ENCODE measurements around the gene FAM209B. TPM values are rescaled to one million over a fixed set of nuclear protein-coding genes. Genes with fewer than 3 reads are reported as not detected.
"Not testable (repeated sequence)": the region's sequence is repeated elsewhere in the genome, so short reads cannot be mapped to it uniquely, and the experiment has no call there.

FAM209B gene, protein sequence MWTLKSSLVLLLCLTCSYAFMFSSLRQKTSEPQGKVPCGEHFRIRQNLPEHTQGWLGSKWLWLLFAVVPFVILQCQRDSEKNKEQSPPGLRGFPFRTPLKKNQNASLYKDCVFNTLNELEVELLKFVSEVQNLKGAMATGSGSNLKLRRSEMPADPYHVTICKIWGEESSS
- total RNA-seq, result not detected in 2 replicates
- polyA plus RNA-seq, result 0.26 TPM in 1 of 2 replicates, not detected in the other

DNA sequence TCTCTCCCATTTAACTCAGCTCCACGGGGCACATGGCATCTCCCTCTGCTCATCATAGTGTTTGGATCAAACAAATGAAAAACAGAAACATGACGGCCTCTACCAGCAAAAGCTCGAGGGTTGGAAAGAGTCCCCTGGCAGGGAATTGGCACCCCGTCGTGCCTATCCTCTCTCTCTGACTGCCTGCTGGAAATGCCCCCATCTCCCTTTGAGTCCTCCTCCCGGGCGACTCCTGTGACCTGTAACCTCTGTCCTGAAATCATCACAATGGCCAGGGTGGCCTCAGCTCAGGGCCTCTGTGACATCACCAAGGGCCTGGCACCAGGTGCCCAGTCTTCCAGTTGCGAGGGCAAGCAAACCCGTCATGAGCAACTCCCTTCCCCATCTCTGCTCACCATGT, at the start of gene FAM209B:
TSS of gene FAM209B (plus strand) at position 301 of the 400 bp plus-strand sequence. CDS start at position 397, 96 bp downstream.
- H3K4me1 ChIP-seq (ENCODE audit: insufficient read depth); H3K9me2 ChIP-seq (replicated peaks; ENCODE audit: insufficient read depth); H3K4me2 ChIP-seq; H4K20me1 ChIP-seq (ENCODE audit: insufficient read depth, poor library complexity, severe bottlenecking); H3K27ac ChIP-seq; H3K27me3 ChIP-seq; H3K79me2 ChIP-seq; H2AFZ ChIP-seq; H3K36me3 ChIP-seq (replicated peaks; ENCODE audit: insufficient read depth, low read depth); DNase-seq (ENCODE audit: low spot score); H3K9me3 ChIP-seq (ENCODE audit: low read depth); H3K4me3 ChIP-seq: not testable (repeated sequence)
- 92% methylated on average over 7 of the region's 9 CpGs for WGBS (ENCODE audit: low lambda C conversion rate, missing lambda C conversion rate)

DNA sequence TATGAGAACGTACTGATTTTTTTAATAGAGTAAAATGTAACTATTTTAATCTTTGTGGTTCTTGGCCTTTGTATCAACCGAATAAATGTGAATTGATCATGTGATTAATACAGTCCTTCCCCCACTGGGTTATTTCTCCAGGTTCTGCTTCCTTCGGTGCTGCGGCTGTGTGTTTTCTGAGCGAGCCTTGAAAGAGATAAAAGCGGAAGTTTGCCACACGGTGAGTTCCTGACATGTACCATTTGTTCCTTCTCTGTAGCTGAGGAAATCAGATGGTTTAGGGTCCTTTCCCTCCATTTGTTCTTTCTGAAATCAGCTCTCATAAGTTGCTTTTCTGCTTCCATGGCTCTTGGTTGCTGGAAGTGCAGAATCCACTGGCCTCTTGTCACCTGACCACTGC, 49.1 kb upstream of the FAM209B start:
- no peaks in the 10 kb centered on the region for H3K36me3 ChIP-seq (replicated peaks; ENCODE audit: insufficient read depth, low read depth)

DNA sequence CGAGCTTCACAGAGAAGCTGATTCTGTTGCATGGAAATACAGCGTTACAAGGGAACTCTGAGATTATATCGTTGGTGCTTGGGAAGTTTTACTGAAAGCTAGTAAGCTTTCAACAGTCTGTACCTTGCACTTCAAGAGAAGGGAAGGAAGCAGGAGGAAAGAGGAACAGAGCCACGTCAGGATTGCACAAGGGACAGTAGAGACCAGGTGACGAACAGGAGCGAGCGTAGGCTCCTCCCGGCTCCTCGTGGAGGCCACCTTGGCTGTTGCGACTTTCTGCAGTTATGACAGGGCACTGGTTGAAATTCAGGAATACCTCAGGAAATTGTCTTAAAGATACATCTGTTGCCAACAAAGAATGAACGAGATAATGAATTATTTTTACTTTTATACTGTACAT, 45.8 kb upstream of the FAM209B start:
- Histone ChIP-seq H3K36me3 (replicated peaks; ENCODE audit: insufficient read depth, low read depth) (no peaks in the 10 kb centered on the region), H3K4me1 (ENCODE audit: insufficient read depth) (no peaks in the 10 kb centered on the region), H3K9me2 (replicated peaks; ENCODE audit: insufficient read depth) (no peaks in the 10 kb centered on the region), H3K9me3 (ENCODE audit: low read depth) (no peaks in the 10 kb centered on the region), H3K27ac (no peak overlapping the region), H3K4me3 (no peak overlapping the region), H2AFZ (no peak overlapping the region), H3K79me2 (peaks cover 6% of the 10 kb centered on the region), H3K27me3 (no peaks in the 10 kb centered on the region), H4K20me1 (ENCODE audit: insufficient read depth, poor library complexity, severe bottlenecking) (no peaks in the 10 kb centered on the region), H3K4me2 (no peak overlapping the region)
- TF ChIP-seq EZH2phosphoT487 (IDR thresholded peaks at IDR 0.05; ENCODE audit: low read depth, severe bottlenecking, unreplicated experiment), result no peak
- no peak for TF ChIP-seq EZH2 (IDR thresholded peaks at IDR 0.05; ENCODE audit: borderline replicate concordance)
- TF ChIP-seq, protein P1, sequence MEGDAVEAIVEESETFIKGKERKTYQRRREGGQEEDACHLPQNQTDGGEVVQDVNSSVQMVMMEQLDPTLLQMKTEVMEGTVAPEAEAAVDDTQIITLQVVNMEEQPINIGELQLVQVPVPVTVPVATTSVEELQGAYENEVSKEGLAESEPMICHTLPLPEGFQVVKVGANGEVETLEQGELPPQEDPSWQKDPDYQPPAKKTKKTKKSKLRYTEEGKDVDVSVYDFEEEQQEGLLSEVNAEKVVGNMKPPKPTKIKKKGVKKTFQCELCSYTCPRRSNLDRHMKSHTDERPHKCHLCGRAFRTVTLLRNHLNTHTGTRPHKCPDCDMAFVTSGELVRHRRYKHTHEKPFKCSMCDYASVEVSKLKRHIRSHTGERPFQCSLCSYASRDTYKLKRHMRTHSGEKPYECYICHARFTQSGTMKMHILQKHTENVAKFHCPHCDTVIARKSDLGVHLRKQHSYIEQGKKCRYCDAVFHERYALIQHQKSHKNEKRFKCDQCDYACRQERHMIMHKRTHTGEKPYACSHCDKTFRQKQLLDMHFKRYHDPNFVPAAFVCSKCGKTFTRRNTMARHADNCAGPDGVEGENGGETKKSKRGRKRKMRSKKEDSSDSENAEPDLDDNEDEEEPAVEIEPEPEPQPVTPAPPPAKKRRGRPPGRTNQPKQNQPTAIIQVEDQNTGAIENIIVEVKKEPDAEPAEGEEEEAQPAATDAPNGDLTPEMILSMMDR (IDR thresholded peaks at IDR 0.05; ENCODE audit: poor library complexity), result no peak
- DNase-seq (ENCODE audit: low spot score), result no peak
- WGBS (ENCODE audit: low lambda C conversion rate, missing lambda C conversion rate), result 91% methylated on average over 11 of the region's 11 CpGs

More for the DNA sequence above, 49.1 kb upstream of the FAM209B start:
- peaks cover 3% of the 10 kb centered on the region for H3K79me2 ChIP-seq
- no peaks in the 10 kb centered on the region for H3K4me1 ChIP-seq (ENCODE audit: insufficient read depth)
- no peaks in the 10 kb centered on the region for H3K9me2 ChIP-seq (replicated peaks; ENCODE audit: insufficient read depth)
- TF ChIP-seq EZH2 (IDR thresholded peaks at IDR 0.05; ENCODE audit: borderline replicate concordance) (no peak), EZH2phosphoT487 (IDR thresholded peaks at IDR 0.05; ENCODE audit: low read depth, severe bottlenecking, unreplicated experiment) (no peak)
- TF ChIP-seq, protein P1 (IDR thresholded peaks at IDR 0.05; ENCODE audit: poor library complexity), result no peak
- H2AFZ ChIP-seq, result no peak overlapping the region
- H3K4me2 ChIP-seq, result no peak overlapping the region
- no peak for DNase-seq (ENCODE audit: low spot score)
- no peaks in the 10 kb centered on the region for H4K20me1 ChIP-seq (ENCODE audit: insufficient read depth, poor library complexity, severe bottlenecking)
- 97% methylated on average over 7 of the region's 7 CpGs for WGBS (ENCODE audit: low lambda C conversion rate, missing lambda C conversion rate)
- no peak overlapping the region for H3K27ac ChIP-seq
- H3K9me3 ChIP-seq (ENCODE audit: low read depth), result no peaks in the 10 kb centered on the region
- H3K4me3 ChIP-seq, result no peak overlapping the region
- H3K27me3 ChIP-seq, result no peaks in the 10 kb centered on the region

DNA sequence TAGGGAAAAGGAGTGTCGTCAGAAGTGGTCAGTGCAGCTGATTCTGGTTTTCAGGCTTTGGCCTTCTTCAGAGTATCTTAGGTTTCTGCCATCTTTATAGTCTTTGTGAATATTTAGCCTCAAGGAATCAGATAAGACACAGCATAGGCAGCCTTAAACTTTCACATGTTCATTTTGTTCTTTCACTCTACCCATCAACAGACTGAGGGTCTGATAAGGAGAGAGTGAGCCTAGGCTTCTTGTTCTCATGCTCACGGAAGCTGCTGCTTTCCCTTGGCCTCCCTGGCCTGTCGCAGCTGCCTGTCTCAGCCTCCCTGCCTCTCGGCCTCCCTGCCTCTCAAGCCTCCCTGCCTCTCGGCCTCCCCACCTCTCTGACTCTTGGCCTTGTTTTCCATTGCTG, 44.5 kb upstream of the FAM209B start:
- 98% methylated on average over 5 of the region's 5 CpGs for WGBS (ENCODE audit: low lambda C conversion rate, missing lambda C conversion rate)
- TF ChIP-seq, protein P1 (IDR thresholded peaks at IDR 0.05; ENCODE audit: poor library complexity), result no peak
- no peak for TF ChIP-seq EZH2phosphoT487 (IDR thresholded peaks at IDR 0.05; ENCODE audit: low read depth, severe bottlenecking, unreplicated experiment)
- no peaks in the 10 kb centered on the region for H3K9me2 ChIP-seq (replicated peaks; ENCODE audit: insufficient read depth)

More for the DNA sequence above, 44.5 kb upstream of the FAM209B start:
- no peak overlapping the region for H3K4me3 ChIP-seq
- peaks cover 8% of the 10 kb centered on the region for H3K79me2 ChIP-seq
- H3K27ac ChIP-seq, result no peak overlapping the region
- no peaks in the 10 kb centered on the region for H3K4me1 ChIP-seq (ENCODE audit: insufficient read depth)
- no peaks in the 10 kb centered on the region for H3K36me3 ChIP-seq (replicated peaks; ENCODE audit: insufficient read depth, low read depth)
- H4K20me1 ChIP-seq (ENCODE audit: insufficient read depth, poor library complexity, severe bottlenecking), result no peaks in the 10 kb centered on the region
- no peak overlapping the region for H2AFZ ChIP-seq
- H3K9me3 ChIP-seq (ENCODE audit: low read depth), result no peaks in the 10 kb centered on the region
- H3K27me3 ChIP-seq, result no peaks in the 10 kb centered on the region
- no peak overlapping the region for H3K4me2 ChIP-seq
- no peak for DNase-seq (ENCODE audit: low spot score)

All from hepatocyte (in vitro differentiated cells).